Suprapubic skin (tissue), 4 donors: Measurements from ENCODE around the gene CCDC33. TPM values are rescaled to one million over a fixed set of nuclear protein-coding genes. Genes with fewer than 3 reads are reported as not detected.

Source experiments
- DNase-seq, 2 donors: peaks; one replicate each; pipeline ENCODE4 v3.0.0-alpha.2; 2019; ENCODE audit warnings: low spot score in 2 of 2
- H3K27ac ChIP-seq: fragments of 200-600 bp; sonication (generic); one replicate; pipeline ENCODE4 v1.5.1; 2019
- H3K27me3 ChIP-seq: fragments of 200-600 bp; sonication (generic); one replicate; pipeline ENCODE4 v1.5.1; 2019
- H3K36me3 ChIP-seq: fragments of 200-600 bp; sonication (generic); one replicate; pipeline ENCODE4 v1.5.1; 2019
- H3K4me1 ChIP-seq: fragments of 200-600 bp; sonication (generic); one replicate; pipeline ENCODE4 v1.5.1; 2019
- H3K4me3 ChIP-seq: fragments of 200-600 bp; sonication (generic); one replicate; pipeline ENCODE4 v1.5.1; 2019; ENCODE audit warnings: mild to moderate bottlenecking
- H3K9me3 ChIP-seq: fragments of 200-600 bp; sonication (generic); one replicate; pipeline ENCODE4 v1.5.1; 2019
- EP300 ChIP-seq: sonication (generic); formaldehyde crosslinking; IDR thresholded peaks from one replicate; pipeline ENCODE4 v1.6.1; 2017; ENCODE audit warnings: antibody characterized with exemption
- POLR2A ChIP-seq, 2 donors: fragments of 450-650 bp; IDR thresholded peaks; one replicate each; pipeline ENCODE4 v1.6.1; 2017; ENCODE audit warnings: antibody characterized with exemption in 2 of 2, mild to moderate bottlenecking in 2 of 2, moderate library complexity in 2 of 2
- POLR2AphosphoS5 ChIP-seq, 3 donors: sonication (generic); formaldehyde crosslinking; IDR thresholded peaks; one replicate each; pipeline ENCODE4 v1.6.1; 2017; ENCODE audit warnings: antibody characterized with exemption in 3 of 3
- WGBS: methylation state at CpG from one replicate; pipeline ENCODE4 v1.1.5; 2018; 5-methylcytosine and 5-hydroxymethylcytosine counted together
- total RNA-seq, 4 donors: library from RNA; depleted of rRNA; stranded (reverse); fragments of >200 nt; gene quantifications; one replicate each; pipeline ENCODE4 v1.1.0, GENCODE V29; 2016
- TF ChIP-seq, protein P1 (sequence below), 2 donors: fragments of 200-600 bp in 1 of 2; fragments of 450-650 bp in 1 of 2; sonication (generic) in 1 of 2; IDR thresholded peaks; one replicate each; pipeline ENCODE4 v1.5.1; 2016 to 2019; ENCODE audit warnings: antibody characterized with exemption in 2 of 2, mild to moderate bottlenecking in 1 of 2, moderate library complexity in 1 of 2

CCDC33 gene
- total RNA-seq, 4 donors from 2014 or later: 0.60 TPM; not detected in 3

DNA sequence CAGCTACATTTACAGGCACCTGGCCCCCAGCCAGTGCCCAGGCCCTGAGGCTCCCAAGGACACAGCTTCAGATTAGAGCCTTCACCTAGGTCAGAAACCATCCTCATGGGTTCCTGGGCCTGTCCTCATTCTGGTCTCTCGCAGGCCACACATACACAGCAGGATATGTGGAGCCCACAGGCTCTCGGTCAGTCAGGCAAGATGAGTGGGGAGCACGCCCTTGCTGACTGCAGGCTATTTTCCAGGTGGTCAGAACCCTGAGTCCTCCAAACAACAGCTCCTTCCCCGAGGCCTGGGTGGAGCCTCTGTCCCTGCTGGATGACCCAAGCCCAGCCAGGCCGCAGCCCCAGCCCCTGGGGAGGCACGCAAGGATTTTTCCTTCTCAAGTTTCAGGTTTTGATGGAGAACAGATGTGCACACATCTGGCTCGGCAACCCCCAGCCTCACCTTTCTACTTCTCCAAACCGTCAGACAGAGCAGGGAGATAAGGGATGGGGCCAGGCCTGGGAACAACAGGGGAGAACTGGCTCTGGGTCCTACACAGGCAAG lies 35.2 kb upstream of the CCDC33 start:
- 70% methylated on average over 8 of the region's 8 CpGs for WGBS

DNA sequence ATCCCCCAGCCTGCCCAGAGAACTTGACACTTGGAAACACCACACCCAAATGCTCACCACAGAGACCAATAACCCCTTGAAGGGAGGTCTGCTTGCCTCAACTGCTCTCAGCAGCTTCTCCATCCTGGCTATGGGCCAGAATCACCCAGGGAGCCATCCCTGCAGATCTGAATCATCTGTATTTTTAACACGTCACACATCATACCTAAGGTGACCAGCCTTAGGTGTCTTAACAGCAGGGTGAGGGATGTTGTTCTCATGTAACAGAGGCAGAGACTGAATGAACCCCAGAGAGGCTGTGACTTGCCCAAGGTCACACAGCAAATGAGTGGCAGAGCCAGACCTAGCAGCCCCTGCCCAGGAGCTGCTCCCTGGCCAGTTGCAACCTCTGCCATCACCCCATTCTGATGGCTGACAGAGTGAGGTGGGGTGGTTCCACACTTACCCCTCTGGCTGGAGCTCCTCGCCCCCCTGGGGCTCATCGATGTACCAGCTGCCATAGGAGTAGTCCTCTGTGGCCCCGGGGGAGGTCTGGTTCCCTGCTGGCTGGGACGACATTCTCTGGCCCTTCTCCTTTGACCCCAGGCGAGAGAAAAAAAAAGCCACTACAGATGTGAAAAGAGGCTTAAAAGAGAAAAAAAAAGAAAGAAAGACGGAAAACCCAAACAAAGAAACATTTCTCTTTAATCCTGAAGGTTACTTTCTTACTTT lies 34.3 kb upstream of the CCDC33 start:
- Histone ChIP-seq H3K4me3 (no peak overlapping the region), H3K27me3 (peaks cover 12% of the 10 kb centered on the region), H3K9me3 (no peaks in the 10 kb centered on the region), H3K36me3 (no peaks in the 10 kb centered on the region), H3K27ac (no peak overlapping the region), H3K4me1 (peaks cover 31% of the 10 kb centered on the region)
- TF ChIP-seq, protein P1, sequence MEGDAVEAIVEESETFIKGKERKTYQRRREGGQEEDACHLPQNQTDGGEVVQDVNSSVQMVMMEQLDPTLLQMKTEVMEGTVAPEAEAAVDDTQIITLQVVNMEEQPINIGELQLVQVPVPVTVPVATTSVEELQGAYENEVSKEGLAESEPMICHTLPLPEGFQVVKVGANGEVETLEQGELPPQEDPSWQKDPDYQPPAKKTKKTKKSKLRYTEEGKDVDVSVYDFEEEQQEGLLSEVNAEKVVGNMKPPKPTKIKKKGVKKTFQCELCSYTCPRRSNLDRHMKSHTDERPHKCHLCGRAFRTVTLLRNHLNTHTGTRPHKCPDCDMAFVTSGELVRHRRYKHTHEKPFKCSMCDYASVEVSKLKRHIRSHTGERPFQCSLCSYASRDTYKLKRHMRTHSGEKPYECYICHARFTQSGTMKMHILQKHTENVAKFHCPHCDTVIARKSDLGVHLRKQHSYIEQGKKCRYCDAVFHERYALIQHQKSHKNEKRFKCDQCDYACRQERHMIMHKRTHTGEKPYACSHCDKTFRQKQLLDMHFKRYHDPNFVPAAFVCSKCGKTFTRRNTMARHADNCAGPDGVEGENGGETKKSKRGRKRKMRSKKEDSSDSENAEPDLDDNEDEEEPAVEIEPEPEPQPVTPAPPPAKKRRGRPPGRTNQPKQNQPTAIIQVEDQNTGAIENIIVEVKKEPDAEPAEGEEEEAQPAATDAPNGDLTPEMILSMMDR (IDR thresholded peaks at IDR 0.05): no peak
- TF ChIP-seq POLR2AphosphoS5 (IDR thresholded peaks at IDR 0.05) (no peak), EP300 (no peak), POLR2A (IDR thresholded peaks at IDR 0.05) (no peak)
- DNase-seq: no peak
- 44% methylated on average over 7 of the region's 7 CpGs for WGBS

More for the DNA sequence above, 35.2 kb upstream of the CCDC33 start:
- Histone ChIP-seq H3K27me3 (peaks cover 7% of the 10 kb centered on the region), H3K4me1 (peaks cover 38% of the 10 kb centered on the region), H3K9me3 (no peaks in the 10 kb centered on the region), H3K27ac (no peak overlapping the region), H3K4me3 (no peak overlapping the region), H3K36me3 (no peaks in the 10 kb centered on the region)
- DNase-seq: no peak
- TF ChIP-seq POLR2AphosphoS5 (IDR thresholded peaks at IDR 0.05): no peak
- TF ChIP-seq EP300: no peak
- TF ChIP-seq POLR2A (IDR thresholded peaks at IDR 0.05): no peak
- TF ChIP-seq, protein P1 (IDR thresholded peaks at IDR 0.05): no peak

DNA sequence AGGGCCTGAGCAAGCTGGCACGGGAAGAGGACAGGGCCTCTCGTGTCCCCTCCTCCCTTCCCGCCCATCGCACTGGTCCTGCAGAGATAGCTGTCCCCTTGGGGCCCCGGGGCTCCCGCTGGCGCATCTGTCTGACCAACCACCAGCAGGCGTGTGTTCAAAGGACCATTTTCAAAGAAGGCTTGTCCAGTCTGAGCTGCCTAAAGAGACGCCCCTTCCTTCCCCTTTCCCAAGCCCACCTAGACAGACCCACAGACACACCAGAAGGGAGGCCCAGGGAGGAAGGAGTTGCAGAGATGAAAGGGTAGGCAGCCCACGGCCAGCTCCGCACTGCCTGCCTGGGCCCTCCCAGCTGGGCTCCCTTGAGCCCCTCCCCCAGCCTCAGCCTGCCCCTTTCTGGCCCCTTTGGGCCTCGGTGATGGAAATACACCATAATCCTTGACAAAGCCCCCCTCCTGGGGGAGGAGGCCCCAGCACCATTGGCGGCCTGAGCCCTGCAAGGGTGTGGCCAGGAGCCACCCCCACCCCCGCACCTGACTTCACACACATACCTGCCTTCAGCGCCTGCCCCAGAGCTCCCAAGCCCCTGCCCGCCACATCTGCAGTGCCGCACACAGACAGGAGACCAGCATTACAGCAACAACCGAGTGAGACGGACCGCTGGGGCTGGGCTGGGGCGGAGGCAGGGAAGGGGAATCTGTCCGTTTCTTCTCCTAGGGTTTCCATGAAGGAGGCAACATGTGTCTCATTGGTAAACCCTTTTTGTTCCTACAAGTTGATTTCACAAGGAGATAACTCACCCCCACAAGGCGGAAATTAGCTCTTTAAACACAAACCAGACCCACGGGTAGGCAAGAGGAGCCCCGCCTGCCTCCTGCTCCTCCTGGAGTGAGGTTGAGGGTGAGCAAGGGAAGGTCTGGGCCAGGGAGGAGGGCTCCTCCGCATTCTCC lies 33.4 kb upstream of the CCDC33 start, which contains the start of gene STRA6:
Gene STRA6 (minus strand): TSS at position 336 of the 950 bp plus-strand sequence. CDS start 520 bp downstream, outside the sequence.
- peaks cover 29% of the 10 kb centered on the region for H3K4me1 ChIP-seq
- no peak within 1 kb of the TSS for H3K4me3 ChIP-seq
- DNase-seq: no peak
- TF ChIP-seq EP300: no peak
- TF ChIP-seq, protein P1 (IDR thresholded peaks at IDR 0.05): no peak
- TF ChIP-seq POLR2AphosphoS5 (IDR thresholded peaks at IDR 0.05): no peak
- TF ChIP-seq POLR2A (IDR thresholded peaks at IDR 0.05): no peak
- no peak within 1 kb of the TSS for H3K27ac ChIP-seq
- no peaks in the 10 kb centered on the region for H3K9me3 ChIP-seq
- H3K27me3 ChIP-seq: peaks cover 13% of the 10 kb centered on the region
- no peaks in the 10 kb centered on the region for H3K36me3 ChIP-seq
- 53% methylated on average over 17 of the region's 26 CpGs for WGBS

DNA sequence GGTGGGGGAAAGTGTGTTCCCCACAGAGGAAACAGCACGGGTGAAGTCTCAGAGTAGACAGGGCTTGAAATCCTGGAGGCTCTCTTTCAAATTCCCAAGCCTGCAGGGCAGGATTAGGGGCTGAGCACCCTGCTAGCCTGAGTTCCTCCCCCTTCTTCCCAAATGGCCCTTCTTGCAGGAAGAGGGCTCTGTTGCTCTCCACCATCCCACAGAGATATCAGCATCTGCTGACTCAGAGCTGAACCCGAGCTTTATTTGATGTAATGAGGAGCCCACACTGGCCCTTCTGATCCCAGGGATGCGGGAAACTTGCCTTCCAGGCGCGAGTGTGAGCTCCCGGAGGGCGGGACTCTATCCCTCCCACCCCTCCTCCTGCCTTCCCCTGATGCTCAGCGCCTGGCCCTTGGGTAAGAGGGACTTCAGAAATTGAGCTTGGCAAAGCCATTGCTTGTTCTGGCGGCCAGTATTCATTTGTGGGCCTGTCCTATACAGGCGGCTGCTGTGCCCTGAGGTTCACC lies 32.2 kb upstream of the CCDC33 start:
- 55% methylated on average over 10 of the region's 10 CpGs for WGBS
- peaks cover 29% of the 10 kb centered on the region for H3K4me1 ChIP-seq
- DNase-seq: no peak
- no peaks in the 10 kb centered on the region for H3K36me3 ChIP-seq
- TF ChIP-seq, protein P1 (IDR thresholded peaks at IDR 0.05): no peak
- no peak for TF ChIP-seq POLR2AphosphoS5 (IDR thresholded peaks at IDR 0.05)
- no peak for TF ChIP-seq EP300
- no peak for TF ChIP-seq POLR2A (IDR thresholded peaks at IDR 0.05)
- H3K27me3 ChIP-seq: peaks cover 25% of the 10 kb centered on the region
- H3K4me3 ChIP-seq: no peak overlapping the region
- H3K9me3 ChIP-seq: no peaks in the 10 kb centered on the region
- no peak overlapping the region for H3K27ac ChIP-seq
